Measurements from ENCODE around the gene PLCL2.
"Not testable (repeated sequence)": the region's sequence is repeated elsewhere in the genome, so short reads cannot be mapped to it uniquely, and the experiment has no call there.

Gene PLCL2

DNA sequence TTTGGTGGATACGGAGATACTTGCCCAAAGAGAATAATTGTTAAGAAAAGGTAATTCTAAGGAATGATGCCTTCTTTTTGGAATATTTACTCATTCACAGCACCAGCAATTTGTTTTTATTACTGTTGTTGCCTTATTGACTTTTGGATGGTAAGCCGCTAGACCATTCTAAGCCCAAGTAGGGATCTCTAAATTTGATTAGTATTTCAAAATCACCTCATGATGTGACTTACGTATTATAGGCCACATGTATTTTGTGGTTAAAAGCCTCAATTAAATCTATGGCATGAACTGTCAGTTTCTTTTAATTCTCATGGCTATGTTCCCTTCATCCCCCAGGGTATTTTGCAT is 94.1 kb downstream of the PLCL2 start:
- DNase-seq (ENCODE audit: low read depth): no peak
- TF ChIP-seq, protein P1, sequence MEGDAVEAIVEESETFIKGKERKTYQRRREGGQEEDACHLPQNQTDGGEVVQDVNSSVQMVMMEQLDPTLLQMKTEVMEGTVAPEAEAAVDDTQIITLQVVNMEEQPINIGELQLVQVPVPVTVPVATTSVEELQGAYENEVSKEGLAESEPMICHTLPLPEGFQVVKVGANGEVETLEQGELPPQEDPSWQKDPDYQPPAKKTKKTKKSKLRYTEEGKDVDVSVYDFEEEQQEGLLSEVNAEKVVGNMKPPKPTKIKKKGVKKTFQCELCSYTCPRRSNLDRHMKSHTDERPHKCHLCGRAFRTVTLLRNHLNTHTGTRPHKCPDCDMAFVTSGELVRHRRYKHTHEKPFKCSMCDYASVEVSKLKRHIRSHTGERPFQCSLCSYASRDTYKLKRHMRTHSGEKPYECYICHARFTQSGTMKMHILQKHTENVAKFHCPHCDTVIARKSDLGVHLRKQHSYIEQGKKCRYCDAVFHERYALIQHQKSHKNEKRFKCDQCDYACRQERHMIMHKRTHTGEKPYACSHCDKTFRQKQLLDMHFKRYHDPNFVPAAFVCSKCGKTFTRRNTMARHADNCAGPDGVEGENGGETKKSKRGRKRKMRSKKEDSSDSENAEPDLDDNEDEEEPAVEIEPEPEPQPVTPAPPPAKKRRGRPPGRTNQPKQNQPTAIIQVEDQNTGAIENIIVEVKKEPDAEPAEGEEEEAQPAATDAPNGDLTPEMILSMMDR (IDR thresholded peaks at IDR 0.05; ENCODE audit: control insufficient read depth, extremely low read depth, insufficient read depth): no peak
- H3K4me3 ChIP-seq (ENCODE audit: low read depth, low read length): no peak overlapping the region

DNA sequence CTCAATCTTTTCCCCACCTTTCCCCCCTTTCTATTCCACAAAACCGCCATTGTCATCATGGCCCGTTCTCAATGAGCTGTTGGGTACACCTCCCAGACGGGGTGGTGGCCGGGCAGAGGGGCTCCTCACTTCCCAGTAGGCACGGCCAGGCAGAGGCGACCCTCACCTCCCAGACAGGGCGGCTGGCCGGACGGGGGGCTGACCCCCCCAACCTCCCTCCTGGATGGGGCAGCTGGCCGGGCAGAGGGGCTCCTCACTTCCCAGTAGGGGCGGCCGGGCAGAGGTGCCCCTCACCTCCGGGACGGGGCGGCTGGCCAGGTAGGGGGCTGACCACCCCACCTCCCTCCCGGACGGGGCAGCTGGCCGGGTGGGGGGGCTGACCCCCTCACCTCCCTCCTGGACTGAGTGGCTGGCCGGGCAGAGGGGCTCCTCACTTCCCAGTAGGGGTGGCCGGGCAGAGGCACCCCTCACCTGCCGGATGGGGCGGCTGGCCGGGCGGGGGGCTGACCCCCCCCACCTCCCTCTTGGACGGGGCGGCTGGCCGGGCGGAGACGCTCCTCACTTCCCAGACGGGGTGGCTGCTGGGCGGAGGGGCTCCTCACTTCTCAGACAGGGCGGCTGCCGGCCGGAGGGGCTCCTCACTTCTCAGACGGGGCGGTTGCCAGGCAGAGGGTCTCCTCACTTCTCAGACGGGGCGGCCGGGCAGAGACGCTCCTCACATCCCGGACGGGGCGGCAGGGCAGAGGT is 95.2 kb downstream of the PLCL2 start:
- DNase-seq (ENCODE audit: low read depth): not testable (repeated sequence)

DNA sequence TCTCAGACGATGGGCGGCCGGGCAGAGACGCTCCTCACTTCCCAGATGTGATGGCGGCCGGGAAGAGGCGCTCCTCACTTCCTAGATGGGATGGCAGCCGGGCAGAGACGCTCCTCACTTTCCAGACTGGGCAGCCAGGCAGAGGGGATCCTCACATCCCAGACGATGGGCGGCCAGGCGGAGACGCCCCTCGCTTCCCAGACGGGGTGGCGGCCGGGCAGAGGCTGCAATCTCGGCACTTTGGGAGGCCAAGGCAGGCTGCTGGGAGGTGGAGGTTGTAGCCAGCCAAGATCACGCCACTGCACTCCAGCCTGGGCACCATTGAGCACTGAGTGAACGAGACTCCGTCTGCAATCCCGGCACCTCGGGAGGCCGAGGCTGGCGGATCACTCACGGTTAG is 95.8 kb downstream of the PLCL2 start:
- not testable (repeated sequence) for DNase-seq (ENCODE audit: low read depth)

More for the DNA sequence above, 95.2 kb downstream of the PLCL2 start:
- not testable (repeated sequence) for H3K4me3 ChIP-seq (ENCODE audit: low read depth, low read length)

GRCh38 chr3:16982460-16982859 is 97.7 kb downstream of the PLCL2 start:
- no peak for DNase-seq (ENCODE audit: low read depth)
- TF ChIP-seq, protein P1 (IDR thresholded peaks at IDR 0.05; ENCODE audit: control insufficient read depth, extremely low read depth, insufficient read depth): no peak
- H3K4me3 ChIP-seq (ENCODE audit: low read depth, low read length): no peak overlapping the region

More for the DNA sequence above, 95.8 kb downstream of the PLCL2 start:
- H3K4me3 ChIP-seq (ENCODE audit: low read depth, low read length): not testable (repeated sequence)

GRCh38 chr3:16985608-16986007 is 100.9 kb downstream of the PLCL2 start:
- H3K4me3 ChIP-seq (ENCODE audit: low read depth, low read length): no peak overlapping the region
- DNase-seq (ENCODE audit: low read depth): no peak
- TF ChIP-seq, protein P1 (IDR thresholded peaks at IDR 0.05; ENCODE audit: control insufficient read depth, extremely low read depth, insufficient read depth): no peak

DNA sequence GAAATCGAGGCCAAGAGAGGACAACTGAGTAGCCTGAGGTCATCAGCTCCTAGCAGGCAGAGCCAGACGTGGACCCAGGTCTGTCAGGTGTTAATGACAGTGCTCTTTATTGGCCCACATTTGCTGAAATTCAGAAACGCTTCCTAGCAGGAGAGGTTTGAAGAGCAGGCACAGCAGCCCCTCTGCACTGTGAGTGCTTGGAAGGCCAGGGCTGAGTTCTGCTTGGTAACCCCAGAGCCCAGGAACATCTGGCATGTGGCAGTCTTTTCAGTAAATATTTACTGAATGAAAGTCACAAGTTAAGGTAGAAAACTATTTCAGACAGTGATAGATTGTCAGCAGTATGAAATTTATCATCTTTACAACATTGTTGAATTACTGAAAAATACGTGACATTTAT is 102.4 kb downstream of the PLCL2 start:
- H3K4me3 ChIP-seq (ENCODE audit: low read depth, low read length): no peak overlapping the region
- TF ChIP-seq, protein P1 (IDR thresholded peaks at IDR 0.05; ENCODE audit: control insufficient read depth, extremely low read depth, insufficient read depth): no peak
- no peak for DNase-seq (ENCODE audit: low read depth)

GRCh38 chr3:16990163-16990562 is 105.4 kb downstream of the PLCL2 start:
- TF ChIP-seq, protein P1 (IDR thresholded peaks at IDR 0.05; ENCODE audit: control insufficient read depth, extremely low read depth, insufficient read depth): no peak
- no peak overlapping the region for H3K4me3 ChIP-seq (ENCODE audit: low read depth, low read length)
- DNase-seq (ENCODE audit: low read depth): no peak

- no peak for DNase-seq (ENCODE audit: low read depth)
- TF ChIP-seq, protein P1 (IDR thresholded peaks at IDR 0.05; ENCODE audit: control insufficient read depth, extremely low read depth, insufficient read depth): no peak
- no peak overlapping the region for H3K4me3 ChIP-seq (ENCODE audit: low read depth, low read length)
Measured at GRCh38 chr3:16992198-16992597, 107.4 kb downstream of the PLCL2 start.
